SH-SY5Y (cell line): Measurements from ENCODE around the gene FKBP5.

Source experiments
- GATA2 ChIP-seq: IDR thresholded peaks from 2 replicates; pipeline ENCODE4 v1.6.1; 2011; ENCODE audit warnings: mild to moderate bottlenecking, low read depth, low read length
- GATA3 ChIP-seq: IDR thresholded peaks from 2 replicates; pipeline ENCODE4 v1.6.1; 2011; ENCODE audit warnings: low read depth, mild to moderate bottlenecking, low read length, moderate library complexity

- TF ChIP-seq GATA3, result no peak
- TF ChIP-seq GATA2, result no peak
These were observed 10.6 kb downstream of the FKBP5 start for GRCh38 chr6:35678021-35678654.
